Progenitor cell of endocrine pancreas (in vitro differentiated cells): Measurements from ENCODE around the gene CHADL. TPM values are rescaled to one million over a fixed set of nuclear protein-coding genes. Genes with fewer than 3 reads are reported as not detected.
"Not testable (repeated sequence)": the region's sequence is repeated elsewhere in the genome, so short reads cannot be mapped to it uniquely, and the experiment has no call there.

Experiments
- DNase-seq: peaks from one replicate; pipeline ENCODE4 v3.0.0; 2021; ENCODE audit warnings: low spot score; ENCODE audit not compliant: unreplicated experiment
- H3K27ac Mint-ChIP-seq: 2 replicates; pipeline ENCODE4 v1.8.0; 2021; ENCODE audit warnings: mild to moderate bottlenecking, moderate library complexity, mixed read lengths
- H3K27me3 Mint-ChIP-seq: 2 replicates; pipeline ENCODE4 v1.8.0; 2021; ENCODE audit warnings: mixed read lengths
- H3K36me3 Mint-ChIP-seq: 2 replicates; pipeline ENCODE4 v1.8.0; 2022; ENCODE audit warnings: mixed read lengths; ENCODE audit not compliant: insufficient read depth
- H3K4me1 Mint-ChIP-seq: 2 replicates; pipeline ENCODE4 v1.8.0; 2021; ENCODE audit warnings: low read depth, mixed read lengths
- H3K4me3 Mint-ChIP-seq: 2 replicates; pipeline ENCODE4 v1.8.0; 2021; ENCODE audit warnings: low read depth, mild to moderate bottlenecking, moderate library complexity, mixed read lengths
- H3K9me3 Mint-ChIP-seq: 2 replicates; pipeline ENCODE4 v1.8.0; 2021; ENCODE audit warnings: low read depth, mixed read lengths
- CTCF ChIP-seq: fragments of 200-600 bp; sonication (generic); IDR thresholded peaks from one replicate; pipeline ENCODE4 v1.5.0; 2021; ENCODE audit warnings: antibody characterized with exemption, mild to moderate bottlenecking; ENCODE audit not compliant: unreplicated experiment
- microRNA-seq: library from miRNA; unstranded; fragments of <30 nt; microRNA quantifications from one replicate; pipeline ENCODE4 v1.1.0, GENCODE V29; 2020; ENCODE audit warnings: borderline number of aligned reads; ENCODE audit not compliant: unreplicated experiment
- total RNA-seq: library from RNA; stranded (reverse); gene quantifications from 2 replicates; pipeline ENCODE4 v1.2.1, GENCODE V29; 2021

Gene CHADL
- total RNA-seq, 1 donor from 2014 or later = 3.1 TPM

GRCh38 chr22:41180926-41181325, 59.8 kb downstream of the CHADL start:
- TF ChIP-seq CTCF = no peak
- Mint-ChIP-seq H3K27ac (no peak overlapping the region), H3K27me3 (no peaks in the 10 kb centered on the region), H3K4me3 (no peak overlapping the region), H3K9me3 (no peaks in the 10 kb centered on the region), H3K4me1 (no peaks in the 10 kb centered on the region), H3K36me3 (peaks cover 27% of the 10 kb centered on the region)
- DNase-seq = no peak

- H3K9me3 Mint-ChIP-seq, H3K4me3 Mint-ChIP-seq, DNase-seq, H3K4me1 Mint-ChIP-seq, H3K27me3 Mint-ChIP-seq: not testable (repeated sequence)
- peak overlapping the region; percentile 22 for H3K27ac Mint-ChIP-seq
- H3K36me3 Mint-ChIP-seq = peaks cover 29% of the 10 kb centered on the region
Measured at GRCh38 chr22:41180362-41180761, 60.4 kb downstream of the CHADL start.

Small RNA genes lying within 50 kb of the gene (microRNA-seq; reads per million reads assigned to microRNA genes)
- not detected for gene MIR6889

Other genes with a start within 250 kb of the CHADL start
- gene EP300, start 148.3 kb downstream of the CHADL start, total RNA-seq = 134 and 143 TPM in 2 replicates
- gene L3MBTL2, start 35.6 kb downstream of the CHADL start, total RNA-seq = 28.8 and 30.3 TPM in 2 replicates
- 76.3 and 78.0 TPM in 2 replicates for gene RANGAP1, start 45.3 kb upstream of the CHADL start, total RNA-seq
- gene ZC3H7B, start 60.6 kb upstream of the CHADL start, total RNA-seq = 77.3 and 83.4 TPM in 2 replicates
- gene TEF, start 141.0 kb upstream of the CHADL start, total RNA-seq = 11.4 and 11.5 TPM in 2 replicates
- 66.9 and 72.4 TPM in 2 replicates for gene TOB2, start 205.9 kb upstream of the CHADL start, total RNA-seq
- 44.3 and 52.9 TPM in 2 replicates for gene PHF5A, start 227.8 kb upstream of the CHADL start, total RNA-seq
- gene ACO2, start 228.2 kb upstream of the CHADL start, total RNA-seq = 67.4 and 69.7 TPM in 2 replicates